ENCODE results near the gene PRKCA.

Gene PRKCA

GRCh38 chr17:66400698-66401097, 98.3 kb downstream of the PRKCA start:
- H3K4me3 ChIP-seq (ENCODE audit: low read depth, low read length): no peak overlapping the region
- TF ChIP-seq, protein P1, sequence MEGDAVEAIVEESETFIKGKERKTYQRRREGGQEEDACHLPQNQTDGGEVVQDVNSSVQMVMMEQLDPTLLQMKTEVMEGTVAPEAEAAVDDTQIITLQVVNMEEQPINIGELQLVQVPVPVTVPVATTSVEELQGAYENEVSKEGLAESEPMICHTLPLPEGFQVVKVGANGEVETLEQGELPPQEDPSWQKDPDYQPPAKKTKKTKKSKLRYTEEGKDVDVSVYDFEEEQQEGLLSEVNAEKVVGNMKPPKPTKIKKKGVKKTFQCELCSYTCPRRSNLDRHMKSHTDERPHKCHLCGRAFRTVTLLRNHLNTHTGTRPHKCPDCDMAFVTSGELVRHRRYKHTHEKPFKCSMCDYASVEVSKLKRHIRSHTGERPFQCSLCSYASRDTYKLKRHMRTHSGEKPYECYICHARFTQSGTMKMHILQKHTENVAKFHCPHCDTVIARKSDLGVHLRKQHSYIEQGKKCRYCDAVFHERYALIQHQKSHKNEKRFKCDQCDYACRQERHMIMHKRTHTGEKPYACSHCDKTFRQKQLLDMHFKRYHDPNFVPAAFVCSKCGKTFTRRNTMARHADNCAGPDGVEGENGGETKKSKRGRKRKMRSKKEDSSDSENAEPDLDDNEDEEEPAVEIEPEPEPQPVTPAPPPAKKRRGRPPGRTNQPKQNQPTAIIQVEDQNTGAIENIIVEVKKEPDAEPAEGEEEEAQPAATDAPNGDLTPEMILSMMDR (IDR thresholded peaks at IDR 0.05; ENCODE audit: low read depth, low read length): no peak

- H3K4me3 ChIP-seq (ENCODE audit: low read depth, low read length): no peak overlapping the region
- TF ChIP-seq, protein P1 (IDR thresholded peaks at IDR 0.05; ENCODE audit: low read depth, low read length): no peak
These were observed 99.0 kb downstream of the PRKCA start for GRCh38 chr17:66401364-66401763.

DNA sequence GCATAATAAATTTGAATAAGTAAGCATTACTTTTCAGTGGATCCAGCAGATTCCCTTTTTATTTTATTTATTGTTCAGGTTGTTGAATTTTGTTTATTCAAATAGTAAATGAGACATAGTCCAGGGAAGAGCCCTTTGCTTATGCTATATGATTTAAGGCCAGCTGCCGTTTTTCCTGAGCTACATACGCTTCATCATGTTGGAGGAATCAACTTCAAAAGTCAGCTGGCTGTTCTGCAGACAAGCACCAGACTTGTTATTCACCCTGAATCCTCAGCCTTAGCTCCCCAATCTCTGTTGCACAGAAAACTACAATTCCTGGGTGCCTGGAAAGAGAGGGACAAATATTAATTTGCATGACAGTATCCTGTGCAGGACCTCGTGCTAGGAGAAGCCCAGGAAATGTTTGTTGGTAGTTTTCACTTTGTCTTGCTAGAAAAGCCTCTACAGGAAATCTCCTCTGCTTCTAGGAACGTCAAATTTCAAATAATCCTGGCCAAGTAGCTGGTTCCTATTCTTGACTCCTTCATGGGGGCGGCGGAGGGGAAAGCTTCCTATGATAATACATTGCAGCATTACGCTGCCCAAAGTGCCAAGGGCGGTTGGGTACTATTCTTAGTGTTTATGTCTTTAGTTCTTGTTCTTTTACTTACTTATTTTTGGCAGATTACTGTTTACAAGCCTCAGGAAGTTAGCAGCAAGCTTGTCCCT, 101.6 kb downstream of the PRKCA start:
- no peak overlapping the region for H3K4me3 ChIP-seq (ENCODE audit: low read depth, low read length)
- TF ChIP-seq, protein P1 (IDR thresholded peaks at IDR 0.05; ENCODE audit: low read depth, low read length): no peak

DNA sequence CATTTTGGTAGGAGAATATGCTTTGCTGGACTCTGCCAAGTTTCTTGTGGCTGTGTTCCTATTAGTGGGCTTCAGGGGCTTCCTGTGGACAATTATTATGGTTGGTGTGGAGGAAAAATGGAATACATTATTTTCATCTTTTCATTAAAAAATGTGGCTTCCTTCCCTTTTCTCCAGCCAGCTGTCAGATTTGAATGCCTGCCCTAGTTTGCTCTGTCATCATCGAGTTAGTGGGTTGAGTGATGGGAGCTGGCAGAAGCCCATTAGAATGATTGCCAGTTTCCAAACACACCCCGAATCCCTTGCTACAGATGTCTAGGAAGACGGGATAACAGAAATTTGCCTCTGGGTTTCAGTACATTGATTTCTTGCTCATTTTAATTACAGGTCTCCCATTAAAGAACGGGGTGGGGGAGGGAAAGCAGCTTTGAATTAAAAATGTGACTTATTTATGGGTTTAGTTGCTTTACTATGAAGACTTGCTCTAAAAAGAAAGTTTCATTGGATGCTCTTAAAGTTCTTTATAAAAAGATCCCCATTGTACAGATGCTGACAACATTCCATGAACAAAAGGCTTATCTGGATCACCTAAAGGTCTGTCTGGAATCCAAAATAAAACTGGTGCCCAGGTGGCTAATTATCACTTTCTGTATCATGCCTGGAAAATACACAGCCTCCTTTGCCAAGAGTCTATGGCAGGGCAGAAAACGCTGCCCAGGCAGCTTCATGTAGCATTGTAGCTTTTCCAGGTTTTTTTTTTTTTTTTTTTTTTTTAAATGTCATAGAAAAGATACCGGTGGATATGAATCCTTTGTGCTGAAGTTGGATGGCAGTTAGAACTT, 103.6 kb downstream of the PRKCA start:
- TF ChIP-seq, protein P1 (IDR thresholded peaks at IDR 0.05; ENCODE audit: low read depth, low read length): no peak
- H3K4me3 ChIP-seq (ENCODE audit: low read depth, low read length): no peak overlapping the region

- no peak overlapping the region for H3K4me3 ChIP-seq (ENCODE audit: low read depth, low read length)
- TF ChIP-seq, protein P1 (IDR thresholded peaks at IDR 0.05; ENCODE audit: low read depth, low read length): no peak
These were observed 104.6 kb downstream of the PRKCA start for GRCh38 chr17:66406701-66407644.

- no peak overlapping the region for H3K4me3 ChIP-seq (ENCODE audit: low read depth, low read length)
- TF ChIP-seq, protein P1 (IDR thresholded peaks at IDR 0.05; ENCODE audit: low read depth, low read length): no peak
These were observed 105.5 kb downstream of the PRKCA start for GRCh38 chr17:66407864-66408263.

All from WI38 (cell line).